ENCODE data around the gene NEB. TPM values are rescaled to one million over a fixed set of nuclear protein-coding genes. Genes with fewer than 3 reads are reported as not detected.
"Not testable (repeated sequence)": the region's sequence is repeated elsewhere in the genome, so short reads cannot be mapped to it uniquely, and the experiment has no call there.

The NEB gene
- total RNA-seq, 2 experiments from 2014 or later: 0.05 to 0.33 TPM

GRCh38 chr2:151601803-151602202 is 132.5 kb downstream of the NEB start:
- CTCF ChIA-PET; H3K9me3 Mint-ChIP-seq (ENCODE audit: low read depth); H3K4me3 Mint-ChIP-seq; DNase-seq; POLR2A ChIA-PET; H3K4me1 Mint-ChIP-seq; intact Hi-C loops (cut with DNase I, micrococcal nuclease); H3K36me3 Mint-ChIP-seq (ENCODE audit: low read depth); H3K27ac Mint-ChIP-seq; ATAC-seq; H3K27me3 Mint-ChIP-seq: not testable (repeated sequence)

DNA sequence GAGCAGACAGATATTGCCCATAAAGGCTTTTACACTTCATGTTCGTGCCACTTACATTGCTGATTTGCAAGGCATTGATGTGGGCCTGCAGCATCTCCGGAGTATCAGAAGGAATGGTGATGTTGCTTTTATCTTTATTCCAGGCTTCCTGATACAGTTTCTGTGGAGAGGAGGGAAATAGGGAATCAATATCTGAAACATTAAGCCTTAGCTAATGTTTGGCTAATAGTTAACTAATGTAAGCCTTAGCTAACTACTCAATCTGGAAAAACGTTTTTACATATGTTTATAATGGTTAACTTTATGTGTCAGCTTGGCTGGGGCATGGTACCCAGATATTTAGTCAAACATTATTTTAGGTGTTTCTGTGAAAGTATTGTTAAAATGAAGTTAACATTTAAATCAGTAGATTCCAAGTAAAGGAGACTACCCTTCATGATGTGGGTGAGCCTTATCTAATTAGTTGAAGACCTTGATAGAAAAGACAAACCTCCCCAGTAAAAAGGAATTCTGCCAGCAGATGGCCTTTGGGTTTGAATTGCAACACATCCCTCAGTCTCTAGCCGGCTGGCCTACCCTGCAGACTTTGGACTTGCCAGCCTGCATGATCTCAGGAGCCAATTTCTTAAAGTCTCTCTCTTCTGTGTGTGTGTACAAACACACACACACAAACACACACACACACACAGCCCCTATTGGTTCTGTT is 137.2 kb downstream of the NEB start:
- H3K36me3 Mint-ChIP-seq (ENCODE audit: low read depth); H3K4me3 Mint-ChIP-seq; POLR2A ChIA-PET; intact Hi-C loops (cut with DNase I, micrococcal nuclease); ATAC-seq; DNase-seq; H3K9me3 Mint-ChIP-seq (ENCODE audit: low read depth); H3K27me3 Mint-ChIP-seq; H3K27ac Mint-ChIP-seq; CTCF ChIA-PET; H3K4me1 Mint-ChIP-seq: not testable (repeated sequence)

GRCh38 chr2:151591908-151592255 is 142.4 kb downstream of the NEB start:
- H3K27me3 Mint-ChIP-seq; intact Hi-C loops (cut with DNase I, micrococcal nuclease); POLR2A ChIA-PET; H3K27ac Mint-ChIP-seq; H3K36me3 Mint-ChIP-seq (ENCODE audit: low read depth); H3K9me3 Mint-ChIP-seq (ENCODE audit: low read depth); ATAC-seq; DNase-seq; H3K4me3 Mint-ChIP-seq; H3K4me1 Mint-ChIP-seq: not testable (repeated sequence)
- CTCF ChIA-PET: interaction anchor here (0.7 kb wide), 1 partner anchor 434 kb away, joined by 3 read pairs; no protein-coding TSS in a partner anchor

GRCh38 chr2:151591250-151591907 is 142.9 kb downstream of the NEB start:
- POLR2A ChIA-PET; H3K9me3 Mint-ChIP-seq (ENCODE audit: low read depth); H3K4me3 Mint-ChIP-seq; DNase-seq; H3K27ac Mint-ChIP-seq; H3K4me1 Mint-ChIP-seq; H3K27me3 Mint-ChIP-seq; H3K36me3 Mint-ChIP-seq (ENCODE audit: low read depth); ATAC-seq; intact Hi-C loops (cut with DNase I, micrococcal nuclease): not testable (repeated sequence)
- CTCF ChIA-PET: interaction anchor here (0.7 kb wide), 1 partner anchor 434 kb away, joined by 3 read pairs; no protein-coding TSS in a partner anchor

- H3K4me1 Mint-ChIP-seq; H3K4me3 Mint-ChIP-seq; POLR2A ChIA-PET; CTCF ChIA-PET; H3K27ac Mint-ChIP-seq; H3K27me3 Mint-ChIP-seq; intact Hi-C loops (cut with DNase I, micrococcal nuclease); H3K9me3 Mint-ChIP-seq (ENCODE audit: low read depth); DNase-seq; H3K36me3 Mint-ChIP-seq (ENCODE audit: low read depth); ATAC-seq: not testable (repeated sequence)
Observed at GRCh38 chr2:151581300-151581699, 153.0 kb downstream of the NEB start.

DNA sequence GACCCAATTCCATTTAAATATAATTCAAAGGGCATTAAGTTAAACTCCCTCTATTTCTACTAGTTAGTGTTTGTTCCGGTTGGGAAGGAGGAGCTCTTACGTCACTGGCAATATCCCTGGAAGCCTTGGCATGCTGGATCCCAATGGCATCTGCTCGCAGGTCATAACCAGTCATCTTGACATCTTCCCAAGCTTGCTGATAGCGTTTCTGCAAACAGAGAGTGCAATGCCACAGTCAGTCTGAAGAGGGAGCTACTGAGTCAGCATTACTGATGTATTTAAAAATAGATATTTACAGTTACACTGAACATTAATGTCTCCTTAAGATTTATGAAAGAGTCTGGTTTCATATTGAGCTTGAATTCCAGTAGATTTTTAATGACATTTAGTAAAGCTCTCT is 153.6 kb downstream of the NEB start:
- H3K9me3 Mint-ChIP-seq (ENCODE audit: low read depth); intact Hi-C loops (cut with DNase I, micrococcal nuclease); CTCF ChIA-PET; H3K27ac Mint-ChIP-seq; H3K36me3 Mint-ChIP-seq (ENCODE audit: low read depth); H3K4me3 Mint-ChIP-seq; ATAC-seq; H3K4me1 Mint-ChIP-seq; DNase-seq; POLR2A ChIA-PET; H3K27me3 Mint-ChIP-seq: not testable (repeated sequence)

GRCh38 chr2:151577116-151577515 is 157.2 kb downstream of the NEB start:
- intact Hi-C loops (cut with DNase I, micrococcal nuclease): loop anchor here in 1 of 2 experiments (10.0 kb wide), 1 partner anchor 448 kb away; no protein-coding TSS in a partner anchor
- Mint-ChIP-seq H3K9me3 (ENCODE audit: low read depth) (no peaks in the 10 kb centered on the region), H3K27ac (no peak overlapping the region), H3K4me1 (no peaks in the 10 kb centered on the region), H3K4me3 (no peak overlapping the region), H3K27me3 (no peaks in the 10 kb centered on the region), H3K36me3 (ENCODE audit: low read depth) (no peaks in the 10 kb centered on the region)
- ChIA-PET CTCF (interaction anchor here (1.4 kb wide), 1 partner anchor 8 kb away, joined by 3 read pairs; no protein-coding TSS in a partner anchor), POLR2A (no interaction called here)
- ATAC-seq: no peak
- DNase-seq: no peak

- ChIA-PET CTCF (no interaction called here), POLR2A (no interaction called here)
- intact Hi-C loops (cut with DNase I, micrococcal nuclease): loop anchor here in 1 of 2 experiments (10.0 kb wide), 1 partner anchor 449 kb away; no protein-coding TSS in a partner anchor
- Mint-ChIP-seq H3K27me3 (no peaks in the 10 kb centered on the region), H3K9me3 (ENCODE audit: low read depth) (no peaks in the 10 kb centered on the region), H3K4me3 (no peak overlapping the region), H3K27ac (no peak overlapping the region), H3K36me3 (ENCODE audit: low read depth) (no peaks in the 10 kb centered on the region), H3K4me1 (no peaks in the 10 kb centered on the region)
- DNase-seq: no peak
- no peak for ATAC-seq
Observed at GRCh38 chr2:151576080-151576479, 158.2 kb downstream of the NEB start.

DNA sequence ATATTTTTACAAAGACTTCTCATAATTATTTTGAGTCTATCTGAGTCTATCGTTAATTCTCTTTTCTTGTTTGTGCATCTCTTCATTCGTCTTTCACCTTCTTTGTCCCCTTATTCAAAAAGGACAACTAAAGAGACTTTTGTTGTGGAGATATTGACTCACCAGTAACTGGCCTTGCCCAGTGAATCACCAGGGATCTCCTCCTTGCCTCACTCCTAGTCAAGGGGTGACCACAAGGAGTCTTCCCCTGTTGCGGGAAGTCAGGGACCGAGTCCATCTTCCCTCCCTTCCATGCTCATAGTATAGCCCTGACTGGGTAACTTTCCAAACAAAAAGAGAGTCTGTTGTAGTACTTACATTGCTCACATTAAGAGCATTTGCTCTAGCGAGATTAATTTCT is 158.9 kb downstream of the NEB start:
- CTCF ChIA-PET: no interaction called here

GRCh38 chr2:151570191-151570590 is 164.1 kb downstream of the NEB start:
- intact Hi-C loops (cut with DNase I, micrococcal nuclease): loop anchor here in 1 of 2 experiments (10.0 kb wide), 1 partner anchor 455 kb away; no protein-coding TSS in a partner anchor
- no peak for DNase-seq
- Mint-ChIP-seq H3K9me3 (ENCODE audit: low read depth) (no peaks in the 10 kb centered on the region), H3K27ac (no peak overlapping the region), H3K4me3 (no peak overlapping the region), H3K27me3 (no peaks in the 10 kb centered on the region), H3K36me3 (ENCODE audit: low read depth) (no peaks in the 10 kb centered on the region), H3K4me1 (no peaks in the 10 kb centered on the region)
- ATAC-seq: no peak
- ChIA-PET CTCF (no interaction called here), POLR2A (no interaction called here)

More for the DNA sequence above, 158.9 kb downstream of the NEB start:
- Mint-ChIP-seq H3K27me3 (no peaks in the 10 kb centered on the region), H3K36me3 (ENCODE audit: low read depth) (no peaks in the 10 kb centered on the region), H3K27ac (no peak overlapping the region), H3K4me1 (no peaks in the 10 kb centered on the region), H3K9me3 (ENCODE audit: low read depth) (no peaks in the 10 kb centered on the region), H3K4me3 (no peak overlapping the region)
- intact Hi-C loops (cut with DNase I, micrococcal nuclease): loop anchor here in 1 of 2 experiments (10.0 kb wide), 1 partner anchor 449 kb away; no protein-coding TSS in a partner anchor
- DNase-seq: no peak
- ATAC-seq: no peak
- POLR2A ChIA-PET: no interaction called here

DNA sequence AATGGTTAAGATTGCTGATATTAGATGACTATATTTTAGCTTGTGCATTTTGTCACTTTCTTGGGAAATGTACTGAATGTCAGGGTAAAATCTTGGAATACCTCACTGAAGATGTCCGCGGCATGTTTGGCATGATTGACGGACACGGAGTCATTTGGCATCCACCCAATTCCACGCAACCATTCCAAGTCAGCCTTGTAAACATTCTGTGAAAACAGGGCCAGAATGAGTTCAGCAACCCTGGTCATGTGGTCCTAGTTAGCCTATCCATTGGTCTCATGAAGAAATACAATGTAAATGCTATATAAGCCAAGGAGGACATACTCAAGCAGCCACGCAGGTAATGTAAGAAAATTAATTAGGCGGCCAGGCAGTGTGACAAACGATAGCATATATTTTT is 165.1 kb downstream of the NEB start:
- Mint-ChIP-seq H3K27ac (no peak overlapping the region), H3K4me1 (no peaks in the 10 kb centered on the region), H3K36me3 (ENCODE audit: low read depth) (no peaks in the 10 kb centered on the region), H3K27me3 (no peaks in the 10 kb centered on the region), H3K4me3 (no peak overlapping the region), H3K9me3 (ENCODE audit: low read depth) (no peaks in the 10 kb centered on the region)
- DNase-seq: no peak
- ChIA-PET CTCF (interaction anchor here (1.0 kb wide), 1 partner anchor 9 kb away, joined by 3 read pairs; no protein-coding TSS in a partner anchor), POLR2A (no interaction called here)
- intact Hi-C loops (cut with DNase I, micrococcal nuclease): no loop called here
- ATAC-seq: no peak

DNA sequence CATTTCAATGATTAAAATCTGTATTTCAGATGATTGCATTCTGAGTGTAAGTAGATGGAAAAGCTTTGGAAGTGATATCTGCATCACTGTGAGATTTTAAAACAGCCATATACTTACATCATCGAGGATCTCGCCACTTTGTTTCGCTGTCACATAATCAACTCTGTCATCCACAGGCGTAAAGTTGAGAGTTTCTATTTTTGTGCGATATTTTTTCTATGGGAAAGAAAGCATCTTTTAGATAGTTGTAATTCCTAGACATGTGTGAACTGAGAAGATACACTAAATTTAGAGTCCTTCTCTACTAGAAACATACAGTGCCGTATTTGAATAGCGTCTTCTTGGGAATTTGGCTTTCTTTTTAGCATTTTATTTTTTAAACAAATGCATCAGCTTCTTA is 165.8 kb downstream of the NEB start:
- no peak overlapping the region for H3K27ac Mint-ChIP-seq
- no peaks in the 10 kb centered on the region for H3K27me3 Mint-ChIP-seq
- POLR2A ChIA-PET: no interaction called here
- DNase-seq (no peak), ATAC-seq (no peak)
- CTCF ChIA-PET: interaction anchor here (1.0 kb wide), 1 partner anchor 9 kb away, joined by 3 read pairs; no protein-coding TSS in a partner anchor
- no peaks in the 10 kb centered on the region for H3K4me1 Mint-ChIP-seq
- intact Hi-C loops (cut with DNase I, micrococcal nuclease): no loop called here
- no peaks in the 10 kb centered on the region for H3K9me3 Mint-ChIP-seq (ENCODE audit: low read depth)
- no peaks in the 10 kb centered on the region for H3K36me3 Mint-ChIP-seq (ENCODE audit: low read depth)
- H3K4me3 Mint-ChIP-seq: no peak overlapping the region

Measured in activated CD4-positive, alpha-beta T cell treated with anti-CD3 and anti-CD28 coated beads for 36 hours (primary cell).